ENCODE results near the gene ETHE1.

GRCh38 chr19:43540381-43540780 is 13.4 kb upstream of the ETHE1 start:
- TF ChIP-seq EZH2phosphoT487 (conservative IDR thresholded peaks at IDR 0.05; ENCODE audit: low read length) (no peak), CTCF (IDR thresholded peaks at IDR 0.05; ENCODE audit: insufficient read depth, low read length, poor library complexity, severe bottlenecking) (no peak)

All from SU-DHL-6 (cell line).